GM12878 (cell line): ENCODE data around the gene GGA2. TPM values are rescaled to one million over a fixed set of nuclear protein-coding genes. Genes with fewer than 3 reads are reported as not detected.

ENCODE experiments used
- ATAC-seq: fragments of 200-7000 bp; cut with Tn5 transposase; 3 replicates; pipeline ENCODE4 v1.9.1; 2020; ENCODE audit warnings: mild to moderate bottlenecking, moderate library complexity
- BruUV-seq: library from RNA; stranded (reverse); fragments of 400-500 nt; replicated peaks from 2 replicates; lab custom pipeline; 2021; lab: Mats Ljungman, UMichigan
- CTCF ChIA-PET: fragments of 300-600 bp; sonication (Branson Sonifier 250); formaldehyde crosslinking; extraction: SDS; loops from one replicate; lab custom pipeline; 2021; ENCODE audit warnings: inconsistent platforms; lab: Yijun Ruan, JAX
- POLR2A ChIA-PET: fragments of 350-600 bp; formaldehyde crosslinking; extraction: SDS; loops from one replicate; lab custom pipeline; 2021; ENCODE audit warnings: inconsistent platforms; lab: Charles Lee
- RAD21 ChIA-PET: fragments of 300-600 bp; sonication (Branson Sonifier 250); formaldehyde crosslinking; loops from one replicate; lab custom pipeline; 2023; ENCODE audit warnings: antibody characterized with exemption; ENCODE audit not compliant: unreplicated experiment; lab: Charles Lee
- SMC1A ChIA-PET: fragments of 300-600 bp; sonication (Branson Sonifier 250); formaldehyde crosslinking; loops from one replicate; lab custom pipeline; 2023; ENCODE audit not compliant: unreplicated experiment, uncharacterized antibody; lab: Charles Lee
- DNase-seq: peaks from one replicate; pipeline ENCODE4 v3.0.0-alpha.2; 2011; ENCODE audit warnings: low read depth, low spot score
- FAIRE-seq: peaks from 3 replicates; lab custom pipeline; 2011; peaks lifted over from hg19 to GRCh38; lab: Jason Lieb, UNC
- H2AFZ ChIP-seq: 2 replicates; pipeline ENCODE4 v1.6.0; 2011; ENCODE audit warnings: low read depth, low read length, control low read depth; ENCODE audit not compliant: control insufficient read depth
- H3K27ac ChIP-seq: 2 replicates; pipeline ENCODE4 v1.5.1; 2011; ENCODE audit warnings: control low read depth; ENCODE audit not compliant: control insufficient read depth, insufficient read depth
- H3K27me3 ChIP-seq, 2 experiments: replicated peaks in 1 of 2; 2 replicates each; pipeline versions ENCODE4 v1.6.0 to v1.6.1; 2011; ENCODE audit warnings: low read length in 1 of 2; ENCODE audit not compliant: control insufficient read depth in 2 of 2, insufficient read depth in 2 of 2
- H3K36me3 ChIP-seq, 2 experiments: 2 replicates each; pipeline ENCODE4 v1.5.1; 2011; ENCODE audit warnings: low read length in 1 of 2; ENCODE audit not compliant: control insufficient read depth in 2 of 2, insufficient read depth in 2 of 2
- H3K4me1 ChIP-seq: 2 replicates; pipeline ENCODE4 v1.6.1; 2011; ENCODE audit warnings: mild to moderate bottlenecking, low read length, moderate library complexity, mixed read lengths; ENCODE audit not compliant: control insufficient read depth, insufficient read depth
- H3K4me2 ChIP-seq: 2 replicates; pipeline ENCODE4 v1.6.0; 2011; ENCODE audit warnings: control low read depth; ENCODE audit not compliant: control insufficient read depth, insufficient read depth
- H3K4me3 ChIP-seq: fragments of 200-600 bp; sonication (generic); 2 replicates; pipeline ENCODE4 v1.5.1; 2016
- H3K79me2 ChIP-seq: 2 replicates; pipeline ENCODE4 v1.6.0; 2011; ENCODE audit warnings: low read length; ENCODE audit not compliant: control insufficient read depth, insufficient read depth
- H3K9ac ChIP-seq: 2 replicates; pipeline ENCODE4 v1.8.0; 2011; ENCODE audit warnings: low read length, control low read depth, mixed read lengths; ENCODE audit not compliant: control insufficient read depth, insufficient read depth
- H3K9me3 ChIP-seq: replicated peaks from 3 replicates; pipeline ENCODE4 v1.5.1; 2011; ENCODE audit warnings: mild to moderate bottlenecking, low read length; ENCODE audit not compliant: control insufficient read depth, insufficient read depth
- H4K20me1 ChIP-seq: 2 replicates; pipeline ENCODE4 v1.6.0; 2011; ENCODE audit not compliant: control insufficient read depth, insufficient read depth
- ATF7 ChIP-seq: fragments of 450-650 bp; IDR thresholded peaks from 2 replicates; pipeline ENCODE4 v1.6.1; 2016; ENCODE audit warnings: low read depth, mild to moderate bottlenecking
- BCL3 ChIP-seq: IDR thresholded peaks from 2 replicates; pipeline ENCODE4 v1.6.1; 2011; ENCODE audit warnings: borderline replicate concordance, low read depth, mild to moderate bottlenecking, moderate library complexity, low read length; ENCODE audit not compliant: insufficient read depth, poor library complexity, severe bottlenecking
- CHD4 ChIP-seq: fragments of 200-600 bp; sonication (generic); IDR thresholded peaks from 2 replicates; pipeline ENCODE4 v1.6.1; 2016; ENCODE audit warnings: mild to moderate bottlenecking
- FOS ChIP-seq: IDR thresholded peaks from 3 replicates; pipeline ENCODE4 v1.6.1; 2011; ENCODE audit warnings: borderline replicate concordance; ENCODE audit not compliant: insufficient read length; ENCODE audit errors: extremely low read depth
- IKZF1 ChIP-seq: fragments of 450-650 bp; conservative IDR thresholded peaks from 2 replicates; pipeline ENCODE4 v1.6.1; 2017; ENCODE audit warnings: antibody characterized with exemption, mild to moderate bottlenecking
- POU2F2 ChIP-seq: IDR thresholded peaks from 3 replicates; pipeline ENCODE4 v1.6.1; 2011; ENCODE audit warnings: low read depth, mild to moderate bottlenecking, low read length, borderline replicate concordance
- WGBS: methylation state at CpG from one replicate; pipeline ENCODE4 v1.1.6; 2016; ENCODE audit warnings: low lambda C conversion rate; ENCODE audit not compliant: insufficient replicate concordance, insufficient coverage; ENCODE audit errors: missing lambda C conversion rate; 5-methylcytosine and 5-hydroxymethylcytosine counted together
- in situ Hi-C: fragments of 300-500 bp; cut with MboI; formaldehyde crosslinking; loops from 9 replicates; pipeline ENCODE4 v1.14.3; 2018; ENCODE audit warnings: mixed read lengths
- intact Hi-C: fragments of 100-400 bp; cut with micrococcal nuclease; formaldehyde crosslinking; loops from one replicate; pipeline ENCODE4 v1.14.2; 2022; ENCODE audit not compliant: unreplicated experiment
- polyA plus RNA-seq, 11 experiments: library from polyadenylated mRNA; depleted of rRNA in 4 of 11; unstranded in 6 of 11; stranded (reverse) in 5 of 11; fragments of >200 nt; fragmentation: Nextera tagmentation in 4 of 11; fragmentation: Illumina TruSeq in 1 of 11; extraction: Ambion mirVana in 4 of 11; extraction: Trizol in 1 of 11; gene quantifications; 1 replicate in 1 of 11; 2 replicates in 10 of 11; pipeline versions ENCODE4 v1.2.1 to v1.2.3, GENCODE V29; 2011 to 2016; ENCODE audit warnings: inconsistent platforms in 2 of 11, missing spikeins in 2 of 11, low read depth in 1 of 11
- total RNA-seq, 4 experiments: library from RNA; depleted of rRNA in 3 of 4; stranded (reverse); fragments of >200 nt in 3 of 4; fragmentation: Illumina TruSeq in 1 of 4; extraction: Trizol in 1 of 4; gene quantifications; 2 replicates each; pipeline versions ENCODE4 v1.2.1 to v1.2.3, GENCODE V29; 2013 to 2021

Gene GGA2
- total and polyA plus RNA-seq, 10 of the 15 experiments (the other 5 are each of a cell fraction or from before 2014, with no cell fraction given) = 14.1 to 153 (median 86.6) TPM

DNA sequence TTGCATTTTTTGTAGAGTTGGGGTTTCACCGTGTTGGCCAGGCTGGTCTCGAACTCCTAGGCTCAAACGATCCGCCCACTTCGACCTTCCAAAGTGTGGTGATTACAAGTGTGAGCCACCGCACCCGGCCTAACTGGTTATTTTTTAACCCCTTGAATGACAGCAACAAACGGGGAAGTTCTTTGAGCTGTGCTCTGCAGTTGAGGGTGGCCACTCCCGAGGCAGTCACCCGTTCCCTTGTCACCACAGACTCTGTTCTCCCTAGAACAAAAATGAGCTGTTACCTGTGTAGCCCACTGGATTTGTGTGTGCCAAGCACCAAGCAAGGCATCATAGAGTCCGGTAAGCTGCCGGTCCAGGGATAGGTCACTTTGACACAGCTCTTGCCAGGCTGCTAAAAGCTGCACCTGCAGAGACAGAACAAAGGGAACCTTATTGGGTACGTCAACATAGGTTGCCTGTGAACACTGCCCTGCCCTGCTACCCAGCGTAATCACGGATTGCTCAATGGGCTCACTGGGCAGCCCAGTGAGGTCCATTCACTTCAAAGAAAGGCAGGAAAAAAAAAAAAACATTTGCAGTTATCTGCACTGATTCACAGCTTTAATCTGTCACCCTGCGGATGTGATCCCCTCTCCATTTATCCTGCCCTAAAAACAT is 76.9 kb downstream of the GGA2 start:
- BruUV-seq = no TSS peak
- WGBS = 97% methylated on average over 16 of the region's 16 CpGs
- no peak overlapping the region for H3K9ac ChIP-seq
- no peaks in the 10 kb centered on the region for H3K79me2 ChIP-seq
- ATAC-seq = no peak
- H3K4me1 ChIP-seq = no peaks in the 10 kb centered on the region
- no peak overlapping the region for H3K27ac ChIP-seq
- in situ Hi-C loops (loop anchor here (5.0 kb wide), 1 partner anchor 256 kb away; no protein-coding TSS in a partner anchor), intact Hi-C loops (loop anchor here (10.0 kb wide), 1 partner anchor 99 kb away; no protein-coding TSS in a partner anchor)
- no peak overlapping the region for H3K4me2 ChIP-seq
- H4K20me1 ChIP-seq = no peaks in the 10 kb centered on the region
- H3K27me3 ChIP-seq = no peaks in the 10 kb centered on the region
- H3K9me3 ChIP-seq = no peaks in the 10 kb centered on the region
- no peak for TF ChIP-seq CHD4
- TF ChIP-seq IKZF1 = no peak
- TF ChIP-seq POU2F2 = no peak
- no peak for TF ChIP-seq ATF7
- no peak for TF ChIP-seq FOS
- TF ChIP-seq BCL3 = no peak
- ChIA-PET SMC1A (interaction anchor here (0.6 to 6.7 kb wide), 29 partner anchors 8 to 708 kb away, joined by 3 to 189 read pairs (median 5); partner anchors contain the start of genes SCNN1B and SCNN1G), RAD21 (interaction anchor here (0.7 to 6.6 kb wide), 18 partner anchors 11 to 285 kb away, joined by 3 to 159 read pairs (median 4); partner anchors contain the start of genes SCNN1B, SCNN1G and USP31), POLR2A (no interaction called here), CTCF (interaction anchor here (0.6 to 10.5 kb wide), 59 partner anchors 7 to 1072 kb away, joined by 3 to 470 read pairs (median 5); partner anchors contain the start of genes COG7, SCNN1B, SCNN1G and USP31)
- no peak for DNase-seq
- no peak for FAIRE-seq
- H2AFZ ChIP-seq = no peak overlapping the region
- H3K4me3 ChIP-seq = no peak overlapping the region
- H3K36me3 ChIP-seq = peaks cover 2 to 12% of the 10 kb centered on the region in 2 experiments
